HepG2 (cell line): ENCODE data around the gene FGFR4. TPM values are rescaled to one million over a fixed set of nuclear protein-coding genes. Genes with fewer than 3 reads are reported as not detected.

ENCODE experiments used
- CEBPG ChIP-seq: IDR thresholded peaks from 2 replicates; pipeline ENCODE4 v1.6.1; 2016
- ERF ChIP-seq: IDR thresholded peaks from 2 replicates; pipeline ENCODE4 v1.6.1; 2018; ENCODE audit warnings: missing biosample characterization, missing genetic modification reagents
- GATA4 ChIP-seq: sonication (generic); IDR thresholded peaks from 2 replicates; pipeline ENCODE4 v1.6.1; 2016; ENCODE audit warnings: antibody characterized with exemption, low read depth, borderline replicate concordance
- GATAD2A ChIP-seq: IDR thresholded peaks from 2 replicates; pipeline ENCODE4 v1.6.1; 2016
- HDAC2 ChIP-seq: sonication (generic); formaldehyde crosslinking; IDR thresholded peaks from 2 replicates; pipeline ENCODE4 v1.4.0; 2020; ENCODE audit warnings: missing genetic modification reagents
- HIVEP1 ChIP-seq: sonication (generic); formaldehyde crosslinking; IDR thresholded peaks from 2 replicates; pipeline ENCODE4 v1.4.0; 2020; ENCODE audit warnings: mild to moderate bottlenecking, missing genetic modification reagents
- MXD4 ChIP-seq: IDR thresholded peaks from 2 replicates; pipeline ENCODE4 v1.6.1; 2016; ENCODE audit warnings: mild to moderate bottlenecking, missing biosample characterization, missing genetic modification reagents
- PHF8 ChIP-seq: sonication (generic); formaldehyde crosslinking; IDR thresholded peaks from 2 replicates; pipeline ENCODE4 v1.5.0; 2020; ENCODE audit warnings: missing genetic modification reagents
- RBM22 ChIP-seq: fragments of 200-400 bp; formaldehyde crosslinking; optimal IDR thresholded peaks from 2 replicates; pipeline ENCODE3; 2017; ENCODE audit warnings: mild to moderate bottlenecking, low read length, moderate library complexity
- SRSF1 ChIP-seq: fragments of 200-400 bp; formaldehyde crosslinking; optimal IDR thresholded peaks from 2 replicates; pipeline ENCODE3; 2017; ENCODE audit warnings: mild to moderate bottlenecking, low read depth, low read length, moderate library complexity
- YY1 ChIP-seq: IDR thresholded peaks from 2 replicates; pipeline ENCODE4 v1.6.1; 2011; ENCODE audit warnings: low read length, low read depth, moderate library complexity, mild to moderate bottlenecking; ENCODE audit not compliant: insufficient read depth, insufficient replicate concordance
- ZFP1 ChIP-seq: IDR thresholded peaks from 2 replicates; pipeline ENCODE4 v1.6.1; 2016
- ZKSCAN8 ChIP-seq: IDR thresholded peaks from 2 replicates; pipeline ENCODE4 v1.6.1; 2016; ENCODE audit warnings: borderline replicate concordance, missing genetic modification reagents, missing compliant biosample characterization
- ZNF343 ChIP-seq: sonication (generic); formaldehyde crosslinking; IDR thresholded peaks from 2 replicates; pipeline ENCODE4 v1.4.0; 2020; ENCODE audit warnings: mild to moderate bottlenecking, missing genetic modification reagents
- ZNF709 ChIP-seq: sonication (generic); formaldehyde crosslinking; IDR thresholded peaks from 2 replicates; pipeline ENCODE4 v1.5.0; 2020; ENCODE audit warnings: mild to moderate bottlenecking, missing genetic modification reagents
- ZSCAN25 ChIP-seq: sonication (generic); formaldehyde crosslinking; IDR thresholded peaks from 2 replicates; pipeline ENCODE4 v1.8.0; 2022; ENCODE audit warnings: mild to moderate bottlenecking, missing genetic modification reagents
- ZSCAN9 ChIP-seq: IDR thresholded peaks from 2 replicates; pipeline ENCODE4 v1.6.1; 2016; ENCODE audit warnings: borderline replicate concordance
- polyA plus RNA-seq, 8 experiments: library from polyadenylated mRNA; depleted of rRNA in 3 of 8; stranded (reverse) in 7 of 8; unstranded in 1 of 8; fragments of >200 nt; fragmentation: Illumina TruSeq in 4 of 8; extraction: Trizol in 4 of 8; gene quantifications; 2 replicates each; pipeline versions ENCODE4 v1.2.1 to v1.2.3, GENCODE V29; 2011 to 2016; ENCODE audit warnings: low read depth in 4 of 8, missing spikeins in 1 of 8, mixed read lengths in 1 of 8; ENCODE audit not compliant: insufficient read depth in 1 of 8
- total RNA-seq, 5 experiments: library from RNA; depleted of rRNA; stranded (reverse); fragments of >200 nt; fragmentation: Illumina TruSeq; extraction: Trizol; gene quantifications; 2 replicates each; pipeline ENCODE4 v1.2.3, GENCODE V29; 2016; ENCODE audit warnings: low read depth in 1 of 5
- TF ChIP-seq, protein P1 (sequence below): sonication (generic); formaldehyde crosslinking; IDR thresholded peaks from 2 replicates; pipeline ENCODE4 v1.4.0; 2020; ENCODE audit warnings: mild to moderate bottlenecking, missing genetic modification reagents
- TF ChIP-seq, protein P2 (sequence below): sonication (generic); formaldehyde crosslinking; IDR thresholded peaks from 2 replicates; pipeline ENCODE4 v1.4.0; 2020; ENCODE audit warnings: missing genetic modification reagents, low read depth, mild to moderate bottlenecking, borderline replicate concordance
- TF ChIP-seq, protein P3 (sequence below): sonication (generic); formaldehyde crosslinking; IDR thresholded peaks from 2 replicates; pipeline ENCODE4 v1.9.0; 2021; ENCODE audit warnings: missing genetic modification reagents, borderline replicate concordance
- TF ChIP-seq, protein P4 (sequence below): sonication (generic); formaldehyde crosslinking; IDR thresholded peaks from 2 replicates; pipeline ENCODE4 v1.4.0; 2020; ENCODE audit warnings: mild to moderate bottlenecking, missing genetic modification reagents
- TF ChIP-seq, protein P5 (sequence below): IDR thresholded peaks from 2 replicates; pipeline ENCODE4 v1.6.1; 2016; ENCODE audit warnings: low read depth

Gene FGFR4
- total and polyA plus RNA-seq, 2 of the 13 experiments (the other 11 are each of a cell fraction or from before 2014, with no cell fraction given), result 129 to 219 TPM

DNA sequence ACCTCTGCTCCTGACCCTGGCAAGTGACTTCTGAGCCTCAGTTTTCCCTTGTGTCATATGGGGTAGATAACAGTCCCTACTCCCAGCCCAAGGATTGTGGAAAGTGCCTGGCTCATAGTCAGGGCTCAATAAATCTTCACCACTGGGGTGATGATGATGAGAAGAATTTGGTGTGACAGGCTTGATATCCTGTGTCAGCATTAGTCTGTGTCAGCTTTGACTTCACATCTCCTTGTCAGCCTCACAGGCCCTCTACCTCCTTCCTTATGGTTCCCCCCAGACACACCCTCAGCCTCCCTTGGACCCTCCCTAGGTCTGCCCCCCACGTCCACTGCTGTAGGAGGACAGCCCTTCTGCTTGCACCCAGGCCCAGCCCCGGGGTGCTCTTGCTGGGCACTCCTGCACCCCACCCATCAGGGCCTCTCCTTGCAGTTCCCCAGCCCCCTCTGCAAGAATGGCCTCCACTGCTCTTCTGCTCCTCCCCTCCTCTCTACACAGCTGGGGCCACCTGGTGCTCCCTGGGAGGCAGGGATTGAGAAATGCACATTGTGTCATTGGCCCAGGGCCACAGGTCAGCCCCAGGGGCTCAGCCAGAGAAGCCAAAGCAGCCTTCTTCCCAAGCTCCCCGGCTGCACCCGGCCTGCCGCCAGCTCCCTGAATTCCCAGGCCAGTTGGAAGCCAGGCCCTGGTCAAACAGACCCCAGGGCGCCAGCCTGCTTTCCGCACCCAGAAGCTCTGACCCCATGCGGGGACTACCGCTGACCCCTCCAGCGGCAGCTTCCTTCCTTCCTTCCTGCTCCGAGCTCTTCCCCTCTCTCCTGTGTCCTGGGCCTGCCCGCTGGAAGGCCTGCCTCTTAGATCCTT, 7.7 kb downstream of the FGFR4 start (continued):
- TF ChIP-seq HDAC2 (CRISPR knock-in tag) (peak; percentile 43; the same call in 1 of the 2 replicates), ZNF709 (0 out of 2 replicates have a peak, but pooled peaks have one; percentile 56), YY1 (peak; percentile 64), PHF8 (CRISPR knock-in tag) (peak; percentile 39; the same call in 1 of the 2 replicates), ZNF343 (0 out of 2 replicates have a peak, but pooled peaks have one; percentile 25), GATAD2A (CRISPR knock-in tag) (peak; percentile 87), ZSCAN25 (CRISPR knock-in tag) (peak; percentile 67), ERF (peak; percentile 19; the same call in 1 of the 2 replicates), RBM22 (peak; percentile 95), CEBPG (CRISPR knock-in tag) (peak; percentile 95), SRSF1 (peak; percentile 43), GATA4 (0 out of 2 replicates have a peak, but pooled peaks have one; percentile 35), ZFP1 (CRISPR knock-in tag) (peak; percentile 75; the same call in 1 of the 2 replicates), HIVEP1 (CRISPR knock-in tag) (peak; percentile 73; the same call in 1 of the 2 replicates), MXD4 (CRISPR knock-in tag) (0 out of 2 replicates have a peak, but pooled peaks have one; percentile 56), ZKSCAN8 (CRISPR knock-in tag) (0 out of 2 replicates have a peak, but pooled peaks have one; percentile 15), ZSCAN9 (CRISPR knock-in tag) (peak; percentile 57; the same call in 1 of the 2 replicates)
- TF ChIP-seq, protein P1, sequence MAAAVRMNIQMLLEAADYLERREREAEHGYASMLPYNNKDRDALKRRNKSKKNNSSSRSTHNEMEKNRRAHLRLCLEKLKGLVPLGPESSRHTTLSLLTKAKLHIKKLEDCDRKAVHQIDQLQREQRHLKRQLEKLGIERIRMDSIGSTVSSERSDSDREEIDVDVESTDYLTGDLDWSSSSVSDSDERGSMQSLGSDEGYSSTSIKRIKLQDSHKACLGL (CRISPR knock-in tag), result peak; percentile 68; the same call in 1 of the 2 replicates
- TF ChIP-seq, protein P2, sequence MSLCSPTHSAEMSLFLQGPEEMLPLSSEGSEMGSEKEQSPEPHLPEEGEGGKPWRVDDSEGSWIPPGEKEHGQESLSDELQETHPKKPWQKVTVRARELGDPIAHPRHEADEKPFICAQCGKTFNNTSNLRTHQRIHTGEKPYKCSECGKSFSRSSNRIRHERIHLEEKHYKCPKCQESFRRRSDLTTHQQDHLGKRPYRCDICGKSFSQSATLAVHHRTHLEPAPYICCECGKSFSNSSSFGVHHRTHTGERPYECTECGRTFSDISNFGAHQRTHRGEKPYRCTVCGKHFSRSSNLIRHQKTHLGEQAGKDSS (CRISPR knock-in tag), result peak; percentile 57
- TF ChIP-seq, protein P3, sequence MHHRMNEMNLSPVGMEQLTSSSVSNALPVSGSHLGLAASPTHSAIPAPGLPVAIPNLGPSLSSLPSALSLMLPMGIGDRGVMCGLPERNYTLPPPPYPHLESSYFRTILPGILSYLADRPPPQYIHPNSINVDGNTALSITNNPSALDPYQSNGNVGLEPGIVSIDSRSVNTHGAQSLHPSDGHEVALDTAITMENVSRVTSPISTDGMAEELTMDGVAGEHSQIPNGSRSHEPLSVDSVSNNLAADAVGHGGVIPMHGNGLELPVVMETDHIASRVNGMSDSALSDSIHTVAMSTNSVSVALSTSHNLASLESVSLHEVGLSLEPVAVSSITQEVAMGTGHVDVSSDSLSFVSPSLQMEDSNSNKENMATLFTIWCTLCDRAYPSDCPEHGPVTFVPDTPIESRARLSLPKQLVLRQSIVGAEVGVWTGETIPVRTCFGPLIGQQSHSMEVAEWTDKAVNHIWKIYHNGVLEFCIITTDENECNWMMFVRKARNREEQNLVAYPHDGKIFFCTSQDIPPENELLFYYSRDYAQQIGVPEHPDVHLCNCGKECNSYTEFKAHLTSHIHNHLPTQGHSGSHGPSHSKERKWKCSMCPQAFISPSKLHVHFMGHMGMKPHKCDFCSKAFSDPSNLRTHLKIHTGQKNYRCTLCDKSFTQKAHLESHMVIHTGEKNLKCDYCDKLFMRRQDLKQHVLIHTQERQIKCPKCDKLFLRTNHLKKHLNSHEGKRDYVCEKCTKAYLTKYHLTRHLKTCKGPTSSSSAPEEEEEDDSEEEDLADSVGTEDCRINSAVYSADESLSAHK (CRISPR knock-in tag), result no peak
- TF ChIP-seq, protein P4, sequence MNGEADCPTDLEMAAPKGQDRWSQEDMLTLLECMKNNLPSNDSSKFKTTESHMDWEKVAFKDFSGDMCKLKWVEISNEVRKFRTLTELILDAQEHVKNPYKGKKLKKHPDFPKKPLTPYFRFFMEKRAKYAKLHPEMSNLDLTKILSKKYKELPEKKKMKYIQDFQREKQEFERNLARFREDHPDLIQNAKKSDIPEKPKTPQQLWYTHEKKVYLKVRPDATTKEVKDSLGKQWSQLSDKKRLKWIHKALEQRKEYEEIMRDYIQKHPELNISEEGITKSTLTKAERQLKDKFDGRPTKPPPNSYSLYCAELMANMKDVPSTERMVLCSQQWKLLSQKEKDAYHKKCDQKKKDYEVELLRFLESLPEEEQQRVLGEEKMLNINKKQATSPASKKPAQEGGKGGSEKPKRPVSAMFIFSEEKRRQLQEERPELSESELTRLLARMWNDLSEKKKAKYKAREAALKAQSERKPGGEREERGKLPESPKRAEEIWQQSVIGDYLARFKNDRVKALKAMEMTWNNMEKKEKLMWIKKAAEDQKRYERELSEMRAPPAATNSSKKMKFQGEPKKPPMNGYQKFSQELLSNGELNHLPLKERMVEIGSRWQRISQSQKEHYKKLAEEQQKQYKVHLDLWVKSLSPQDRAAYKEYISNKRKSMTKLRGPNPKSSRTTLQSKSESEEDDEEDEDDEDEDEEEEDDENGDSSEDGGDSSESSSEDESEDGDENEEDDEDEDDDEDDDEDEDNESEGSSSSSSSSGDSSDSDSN (CRISPR knock-in tag), result peak; percentile 84
- TF ChIP-seq, protein P5, sequence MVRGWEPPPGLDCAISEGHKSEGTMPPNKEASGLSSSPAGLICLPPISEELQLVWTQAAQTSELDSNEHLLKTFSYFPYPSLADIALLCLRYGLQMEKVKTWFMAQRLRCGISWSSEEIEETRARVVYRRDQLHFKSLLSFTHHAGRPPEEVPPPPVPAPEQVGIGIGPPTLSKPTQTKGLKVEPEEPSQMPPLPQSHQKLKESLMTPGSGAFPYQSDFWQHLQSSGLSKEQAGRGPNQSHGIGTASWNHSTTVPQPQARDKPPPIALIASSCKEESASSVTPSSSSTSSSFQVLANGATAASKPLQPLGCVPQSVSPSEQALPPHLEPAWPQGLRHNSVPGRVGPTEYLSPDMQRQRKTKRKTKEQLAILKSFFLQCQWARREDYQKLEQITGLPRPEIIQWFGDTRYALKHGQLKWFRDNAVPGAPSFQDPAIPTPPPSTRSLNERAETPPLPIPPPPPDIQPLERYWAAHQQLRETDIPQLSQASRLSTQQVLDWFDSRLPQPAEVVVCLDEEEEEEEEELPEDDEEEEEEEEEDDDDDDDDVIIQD (CRISPR knock-in tag), result 0 out of 2 replicates have a peak, but pooled peaks have one; percentile 52
